Activated B cell treated with CpG ODN at 0.5 μM for 24 hours (primary cell): ENCODE results near the gene KDM1B. TPM values are rescaled to one million over a fixed set of nuclear protein-coding genes. Genes with fewer than 3 reads are reported as not detected.

Source experiments
- ATAC-seq: fragments of 200-7000 bp; cut with Tn5 transposase; one replicate; pipeline ENCODE4 v1.10.0; 2021; ENCODE audit warnings: low read depth, mild to moderate bottlenecking, moderate library complexity
- CTCF ChIA-PET: fragments of 350-600 bp; sonication (Branson Sonifier 250); formaldehyde crosslinking; loops from one replicate; lab custom pipeline; 2021; ENCODE audit warnings: antibody characterized with exemption; lab: Charles Lee
- POLR2A ChIA-PET: fragments of 350-600 bp; sonication (Branson Sonifier 250); formaldehyde crosslinking; loops from one replicate; lab custom pipeline; 2021; ENCODE audit warnings: antibody characterized with exemption; lab: Charles Lee
- DNase-seq: peaks from one replicate; pipeline ENCODE4 v3.0.0; 2022
- H3K27ac Mint-ChIP-seq: one replicate; pipeline ENCODE4 v1.8.0; 2020; ENCODE audit warnings: mixed read lengths
- H3K27me3 Mint-ChIP-seq: one replicate; pipeline ENCODE4 v1.8.0; 2021; ENCODE audit warnings: mixed read lengths
- H3K36me3 Mint-ChIP-seq: one replicate; pipeline ENCODE4 v1.8.0; 2021; ENCODE audit warnings: low read depth, mixed read lengths
- H3K4me1 Mint-ChIP-seq: one replicate; pipeline ENCODE4 v1.8.0; 2021; ENCODE audit warnings: mixed read lengths
- H3K4me3 Mint-ChIP-seq: one replicate; pipeline ENCODE4 v1.8.0; 2020; ENCODE audit warnings: mild to moderate bottlenecking, mixed read lengths
- H3K9me3 Mint-ChIP-seq: one replicate; pipeline ENCODE4 v1.8.0; 2020; ENCODE audit warnings: mixed read lengths
- intact Hi-C: fragments of 100-400 bp; cut with micrococcal nuclease; formaldehyde crosslinking; loops from one replicate; pipeline ENCODE4 v1.15.1; 2024
- total RNA-seq: library from RNA; stranded (reverse); gene quantifications from 2 replicates; pipeline ENCODE4 v1.2.3, GENCODE V29; 2022
- TF ChIP-seq, protein P1 (sequence below): fragments of 200-600 bp; IDR thresholded peaks from one replicate; pipeline ENCODE4 v1.8.0; 2022; ENCODE audit warnings: antibody characterized with exemption, mild to moderate bottlenecking

KDM1B gene
- total RNA-seq, 1 donor from 2014 or later = 21.0 TPM

GRCh38 chr6:18185624-18186023 lies 30.4 kb downstream of the KDM1B start:
- H3K36me3 Mint-ChIP-seq = peaks cover 63% of the 10 kb centered on the region
- peaks cover 22% of the 10 kb centered on the region for H3K4me1 Mint-ChIP-seq
- no peaks in the 10 kb centered on the region for H3K9me3 Mint-ChIP-seq
- no peaks in the 10 kb centered on the region for H3K27me3 Mint-ChIP-seq
- POLR2A ChIA-PET = no interaction called here
- H3K4me3 Mint-ChIP-seq = no peak overlapping the region
- TF ChIP-seq, protein P1, sequence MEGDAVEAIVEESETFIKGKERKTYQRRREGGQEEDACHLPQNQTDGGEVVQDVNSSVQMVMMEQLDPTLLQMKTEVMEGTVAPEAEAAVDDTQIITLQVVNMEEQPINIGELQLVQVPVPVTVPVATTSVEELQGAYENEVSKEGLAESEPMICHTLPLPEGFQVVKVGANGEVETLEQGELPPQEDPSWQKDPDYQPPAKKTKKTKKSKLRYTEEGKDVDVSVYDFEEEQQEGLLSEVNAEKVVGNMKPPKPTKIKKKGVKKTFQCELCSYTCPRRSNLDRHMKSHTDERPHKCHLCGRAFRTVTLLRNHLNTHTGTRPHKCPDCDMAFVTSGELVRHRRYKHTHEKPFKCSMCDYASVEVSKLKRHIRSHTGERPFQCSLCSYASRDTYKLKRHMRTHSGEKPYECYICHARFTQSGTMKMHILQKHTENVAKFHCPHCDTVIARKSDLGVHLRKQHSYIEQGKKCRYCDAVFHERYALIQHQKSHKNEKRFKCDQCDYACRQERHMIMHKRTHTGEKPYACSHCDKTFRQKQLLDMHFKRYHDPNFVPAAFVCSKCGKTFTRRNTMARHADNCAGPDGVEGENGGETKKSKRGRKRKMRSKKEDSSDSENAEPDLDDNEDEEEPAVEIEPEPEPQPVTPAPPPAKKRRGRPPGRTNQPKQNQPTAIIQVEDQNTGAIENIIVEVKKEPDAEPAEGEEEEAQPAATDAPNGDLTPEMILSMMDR = no peak
- intact Hi-C loops = no loop called here
- ATAC-seq = no peak
- CTCF ChIA-PET = no interaction called here
- H3K27ac Mint-ChIP-seq = no peak overlapping the region
- DNase-seq = no peak

GRCh38 chr6:18186033-18186432 lies 30.8 kb downstream of the KDM1B start:
- Mint-ChIP-seq H3K27me3 (no peaks in the 10 kb centered on the region), H3K4me3 (no peak overlapping the region), H3K4me1 (peaks cover 18% of the 10 kb centered on the region), H3K9me3 (no peaks in the 10 kb centered on the region), H3K36me3 (peaks cover 61% of the 10 kb centered on the region), H3K27ac (peak overlapping the region; percentile 60)
- intact Hi-C loops = no loop called here
- DNase-seq (no peak), ATAC-seq (peak; percentile 47)
- CTCF ChIA-PET = no interaction called here
- TF ChIP-seq, protein P1 = no peak
- POLR2A ChIA-PET = no interaction called here

- ChIA-PET CTCF (no interaction called here), POLR2A (interaction anchor here (0.8 kb wide), 1 partner anchor 13 kb away, joined by 5 read pairs; no protein-coding TSS in a partner anchor)
- Mint-ChIP-seq H3K36me3 (peaks cover 62% of the 10 kb centered on the region), H3K4me1 (peaks cover 18% of the 10 kb centered on the region), H3K9me3 (no peaks in the 10 kb centered on the region), H3K27ac (peak overlapping the region; percentile 60), H3K4me3 (peak overlapping the region; percentile 41), H3K27me3 (no peaks in the 10 kb centered on the region)
- TF ChIP-seq, protein P1 = no peak
- intact Hi-C loops = no loop called here
- DNase-seq = no peak
- peak; percentile 72 for ATAC-seq
Observed at GRCh38 chr6:18186540-18187250, 31.5 kb downstream of the KDM1B start.

DNA sequence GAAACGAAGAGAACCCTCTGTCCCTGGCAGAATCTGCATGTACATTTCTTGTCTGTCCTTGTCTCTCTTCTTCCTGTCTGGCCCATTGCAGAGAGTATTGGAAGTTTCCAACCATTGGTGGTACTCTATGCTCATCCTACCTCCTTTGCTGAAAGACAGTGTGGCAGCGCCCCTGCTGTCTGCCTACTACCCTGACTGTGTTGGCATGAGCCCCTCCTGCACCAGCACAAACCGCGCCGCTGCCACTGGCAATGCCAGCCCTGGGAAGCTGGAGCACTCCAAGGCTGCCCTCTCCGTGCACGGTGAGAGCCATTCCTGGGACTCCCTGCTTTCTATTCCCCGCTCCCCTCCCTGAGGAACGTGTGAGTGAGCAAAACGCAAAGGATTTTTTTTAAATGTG lies 32.5 kb downstream of the KDM1B start:
- H3K4me1 Mint-ChIP-seq = peaks cover 18% of the 10 kb centered on the region
- TF ChIP-seq, protein P1 = no peak
- CTCF ChIA-PET = no interaction called here
- H3K9me3 Mint-ChIP-seq = no peaks in the 10 kb centered on the region
- H3K36me3 Mint-ChIP-seq = peaks cover 61% of the 10 kb centered on the region
- intact Hi-C loops = no loop called here
- ATAC-seq = no peak
- POLR2A ChIA-PET = interaction anchor here (0.8 kb wide), 1 partner anchor 12 kb away, joined by 5 read pairs; no protein-coding TSS in a partner anchor
- H3K4me3 Mint-ChIP-seq = no peak overlapping the region
- no peaks in the 10 kb centered on the region for H3K27me3 Mint-ChIP-seq
- DNase-seq = no peak
- H3K27ac Mint-ChIP-seq = no peak overlapping the region

DNA sequence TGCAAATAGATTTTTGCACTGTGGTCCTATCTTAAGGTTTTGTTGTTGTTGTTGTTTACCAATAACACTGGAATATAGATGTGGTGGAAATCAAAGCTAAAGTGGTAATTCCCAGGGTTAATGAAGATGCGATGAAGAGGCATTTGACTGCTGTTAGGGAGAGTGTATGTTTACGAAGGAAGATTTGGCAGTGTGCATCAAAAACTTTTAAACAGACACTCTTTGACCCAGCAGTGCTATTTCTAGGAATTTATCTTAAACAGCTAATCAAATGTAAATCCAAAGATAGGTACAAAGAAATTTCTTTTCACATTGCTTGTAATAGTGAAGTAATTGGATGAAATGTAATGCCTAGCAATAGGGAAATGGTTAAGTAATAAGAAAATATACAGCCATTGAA lies 34.0 kb downstream of the KDM1B start:
- DNase-seq (no peak), ATAC-seq (no peak)
- H3K36me3 Mint-ChIP-seq = peaks cover 56% of the 10 kb centered on the region
- H3K27ac Mint-ChIP-seq = no peak overlapping the region
- H3K4me1 Mint-ChIP-seq = peaks cover 18% of the 10 kb centered on the region
- TF ChIP-seq, protein P1 = no peak
- intact Hi-C loops = no loop called here
- no peaks in the 10 kb centered on the region for H3K9me3 Mint-ChIP-seq
- ChIA-PET CTCF (no interaction called here), POLR2A (interaction anchor here (0.7 kb wide), 1 partner anchor 18 kb away, joined by 6 read pairs; no protein-coding TSS in a partner anchor)
- H3K27me3 Mint-ChIP-seq = no peaks in the 10 kb centered on the region
- no peak overlapping the region for H3K4me3 Mint-ChIP-seq
